Naive thymus-derived CD8-positive, alpha-beta T cell (primary cell): ENCODE data around the gene PLEKHA4. TPM values are rescaled to one million over a fixed set of nuclear protein-coding genes. Genes with fewer than 3 reads are reported as not detected.
"Not testable (repeated sequence)": the region's sequence is repeated elsewhere in the genome, so short reads cannot be mapped to it uniquely, and the experiment has no call there.

Experiments used
- ATAC-seq, 2 donors: fragments of 150-1000 bp; cut with Tn5 transposase in 1 of 2; sonication (Bioruptor Pico), chemical (Tn5 transposase) in 1 of 2; 1 replicate in 1 of 2; 2 replicates in 1 of 2; pipeline ENCODE4 v1.10.0; 2021; ENCODE audit warnings: mild to moderate bottlenecking in 2 of 2, moderate library complexity in 2 of 2
- POLR2A ChIA-PET: fragments of 350-600 bp; sonication (Branson Sonifier 250); formaldehyde crosslinking; loops from one replicate; lab custom pipeline; 2021; ENCODE audit warnings: antibody characterized with exemption; lab: Charles Lee
- DNase-seq, 10 donors: peaks; one replicate each; pipeline versions ENCODE4 v3.0.0 to v3.0.0-alpha.2; 2020 to 2022
- H3K27ac Mint-ChIP-seq, 10 donors: one replicate each; pipeline ENCODE4 v1.8.0; 2020 to 2022; ENCODE audit warnings: mild to moderate bottlenecking in 10 of 10, mixed read lengths in 10 of 10, moderate library complexity in 4 of 10, inconsistent platforms in 1 of 10
- H3K27me3 Mint-ChIP-seq, 5 donors: one replicate each; pipeline ENCODE4 v1.8.0; 2021 to 2022; ENCODE audit warnings: mixed read lengths in 5 of 5
- H3K36me3 Mint-ChIP-seq, 3 donors: one replicate each; pipeline ENCODE4 v1.8.0; 2020 to 2022; ENCODE audit warnings: mixed read lengths in 3 of 3, mild to moderate bottlenecking in 2 of 3, inconsistent platforms in 1 of 3
- H3K4me1 Mint-ChIP-seq, 4 donors: one replicate each; pipeline ENCODE4 v1.8.0; 2021 to 2022; ENCODE audit warnings: mixed read lengths in 4 of 4
- H3K4me3 Mint-ChIP-seq, 10 donors: one replicate each; pipeline ENCODE4 v1.8.0; 2020 to 2022; ENCODE audit warnings: mild to moderate bottlenecking in 10 of 10, mixed read lengths in 10 of 10, moderate library complexity in 6 of 10, inconsistent platforms in 1 of 10
- H3K9me3 Mint-ChIP-seq, 9 donors: one replicate each; pipeline ENCODE4 v1.8.0; 2020 to 2022; ENCODE audit warnings: mixed read lengths in 9 of 9, mild to moderate bottlenecking in 3 of 9, inconsistent platforms in 1 of 9, moderate library complexity in 1 of 9
- polyA plus RNA-seq, 3 donors: library from polyadenylated mRNA; unstranded; fragments of 300-500 nt; fragmentation: Illumina TruSeq; gene quantifications; one replicate each; pipeline ENCODE4 v1.2.3, GENCODE V29; 2021
- total RNA-seq, 8 experiments: library from RNA in 2 of 8; stranded (reverse) in 2 of 8; gene quantifications; one replicate each; pipeline ENCODE4 v1.2.3 and lab custom pipeline; 2021 to 2026

PLEKHA4 gene, protein sequence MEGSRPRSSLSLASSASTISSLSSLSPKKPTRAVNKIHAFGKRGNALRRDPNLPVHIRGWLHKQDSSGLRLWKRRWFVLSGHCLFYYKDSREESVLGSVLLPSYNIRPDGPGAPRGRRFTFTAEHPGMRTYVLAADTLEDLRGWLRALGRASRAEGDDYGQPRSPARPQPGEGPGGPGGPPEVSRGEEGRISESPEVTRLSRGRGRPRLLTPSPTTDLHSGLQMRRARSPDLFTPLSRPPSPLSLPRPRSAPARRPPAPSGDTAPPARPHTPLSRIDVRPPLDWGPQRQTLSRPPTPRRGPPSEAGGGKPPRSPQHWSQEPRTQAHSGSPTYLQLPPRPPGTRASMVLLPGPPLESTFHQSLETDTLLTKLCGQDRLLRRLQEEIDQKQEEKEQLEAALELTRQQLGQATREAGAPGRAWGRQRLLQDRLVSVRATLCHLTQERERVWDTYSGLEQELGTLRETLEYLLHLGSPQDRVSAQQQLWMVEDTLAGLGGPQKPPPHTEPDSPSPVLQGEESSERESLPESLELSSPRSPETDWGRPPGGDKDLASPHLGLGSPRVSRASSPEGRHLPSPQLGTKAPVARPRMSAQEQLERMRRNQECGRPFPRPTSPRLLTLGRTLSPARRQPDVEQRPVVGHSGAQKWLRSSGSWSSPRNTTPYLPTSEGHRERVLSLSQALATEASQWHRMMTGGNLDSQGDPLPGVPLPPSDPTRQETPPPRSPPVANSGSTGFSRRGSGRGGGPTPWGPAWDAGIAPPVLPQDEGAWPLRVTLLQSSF
- total RNA-seq = 1 to 10 TPM; 4.1 to 6.6 TPM
- polyA plus RNA-seq = 1 to 10 TPM; 7.4 to 8.5 (median 8.1) TPM
- total RNA-seq (lab: John Stamatoyannopoulos, UW) = 3.5 to 8.4 (median 5.5) reads per million in 6 experiments

DNA sequence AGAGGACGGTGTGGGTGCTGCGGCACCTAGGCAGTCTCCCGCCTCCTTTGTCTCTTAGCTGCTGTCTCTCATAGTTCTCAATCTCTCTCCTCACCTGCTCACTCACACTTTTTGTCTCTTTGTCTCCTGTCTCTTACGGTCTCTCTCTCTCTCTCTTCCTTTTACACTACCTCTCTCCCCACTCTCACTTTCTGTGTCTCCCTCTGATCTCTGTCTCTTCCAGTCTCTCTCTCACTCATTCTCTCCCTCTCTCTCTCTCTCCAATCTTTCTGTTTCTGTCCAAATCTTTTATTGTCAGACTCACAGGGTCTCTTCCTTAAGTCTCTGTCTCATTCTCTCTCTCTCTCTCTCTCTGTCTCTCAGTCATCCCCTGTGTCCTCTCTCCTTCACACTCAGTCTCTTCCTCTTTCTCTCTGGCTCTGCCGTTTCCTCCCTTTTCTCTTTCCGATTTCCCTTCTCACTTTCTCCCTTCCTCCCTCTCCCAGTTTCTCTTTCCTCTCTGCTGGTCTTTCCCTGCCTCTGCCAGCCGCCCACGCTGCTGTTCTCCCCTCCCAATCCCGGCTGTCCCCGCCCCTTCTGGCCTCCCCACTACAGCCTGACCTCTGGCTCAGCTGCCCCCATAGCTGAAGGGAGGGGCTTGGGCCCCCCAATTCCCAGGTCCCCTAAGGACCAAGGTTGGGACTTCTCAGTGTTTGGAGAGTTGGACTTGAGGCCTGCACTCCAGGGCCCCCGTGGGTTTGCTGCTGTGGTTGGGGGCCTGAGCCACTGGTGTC is at the start of gene PLEKHA4:
TSS of gene PLEKHA4 (minus strand) at position 504 of the 773 bp plus-strand sequence. CDS start 997 bp downstream, outside the sequence.
- peaks cover 0 to 6% (median 1%) of the 10 kb centered on the region in 3 donors for H3K36me3 Mint-ChIP-seq
- H3K4me1 Mint-ChIP-seq = peaks cover 10 to 14% (median 12%) of the 10 kb centered on the region in 4 donors
- no peak for DNase-seq
- no peak for ATAC-seq
- POLR2A ChIA-PET = no interaction called here
- H3K4me3 Mint-ChIP-seq = no peak within 1 kb of the TSS
- peaks cover 0 to 5% (median 0%) of the 10 kb centered on the region in 5 donors for H3K27me3 Mint-ChIP-seq
- peak within 1 kb of the TSS in 6 of 10 donors; percentile 6 to 59 (median 26) for H3K27ac Mint-ChIP-seq
- no peaks in the 10 kb centered on the region for H3K9me3 Mint-ChIP-seq

DNA sequence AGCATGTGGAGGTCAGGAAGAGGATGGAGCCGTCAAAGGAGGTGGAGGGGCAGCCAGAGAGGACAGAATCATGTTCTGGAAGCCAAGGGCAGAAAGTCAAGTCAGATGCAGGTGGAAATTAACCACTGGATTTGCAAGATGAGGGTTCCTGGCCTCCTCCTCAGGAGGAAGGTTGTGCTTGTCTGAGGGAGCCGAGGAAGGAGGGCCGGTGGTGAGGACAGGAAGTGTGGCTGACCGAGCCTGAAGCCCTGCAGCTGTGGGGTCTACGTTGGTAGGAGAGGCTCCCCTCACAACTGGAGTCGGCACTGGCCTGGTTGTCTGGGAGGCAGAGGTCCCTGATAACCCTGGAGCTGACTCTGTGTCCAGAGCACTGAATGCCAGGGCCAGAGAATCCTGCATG is 49.7 kb upstream of the PLEKHA4 start:
- Mint-ChIP-seq H3K4me1 (peaks cover 0 to 3% (median 2%) of the 10 kb centered on the region in 4 donors), H3K9me3 (no peaks in the 10 kb centered on the region), H3K27me3 (no peaks in the 10 kb centered on the region), H3K36me3 (peaks cover 4 to 59% (median 5%) of the 10 kb centered on the region in 3 donors), H3K27ac (peak overlapping the region in 5 of 10 donors; percentile 31 to 73 (median 53)), H3K4me3 (no peak overlapping the region)
- DNase-seq = no peak
- no peak for ATAC-seq
- POLR2A ChIA-PET = interaction anchor here (1.0 kb wide), 1 partner anchor 41 kb away, joined by 3 read pairs; no protein-coding TSS in a partner anchor

DNA sequence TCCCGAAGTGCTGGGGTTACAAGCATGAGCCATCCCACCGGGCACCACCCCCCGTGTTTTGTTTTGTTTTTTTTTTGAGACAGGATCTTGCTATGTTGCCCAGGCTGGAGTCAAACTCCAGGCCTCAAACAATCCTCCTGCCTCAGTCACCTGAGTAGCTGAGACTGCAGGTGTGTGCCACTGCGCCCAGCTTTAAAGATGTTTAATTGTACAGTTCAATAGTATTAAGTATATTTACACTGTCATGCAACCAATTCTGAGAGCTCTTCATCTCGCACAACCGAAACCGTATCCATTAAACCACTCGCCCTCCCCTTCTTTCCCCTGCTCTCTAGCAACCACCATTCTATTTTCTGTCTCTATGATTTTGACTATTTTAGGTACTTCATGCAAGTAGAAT is 47.3 kb upstream of the PLEKHA4 start:
- Mint-ChIP-seq H3K27ac (peak overlapping the region in 2 of 10 donors; percentile 3 to 9), H3K27me3 (no peaks in the 10 kb centered on the region), H3K36me3 (peaks cover 4 to 66% (median 17%) of the 10 kb centered on the region in 3 donors), H3K4me1 (peaks cover 0 to 3% (median 3%) of the 10 kb centered on the region in 4 donors), H3K4me3 (no peak overlapping the region), H3K9me3 (no peaks in the 10 kb centered on the region)
- no peak for DNase-seq
- POLR2A ChIA-PET = interaction anchor here (1.8 kb wide), 1 partner anchor 15 kb away, joined by 7 read pairs; no protein-coding TSS in a partner anchor
- ATAC-seq = no peak

DNA sequence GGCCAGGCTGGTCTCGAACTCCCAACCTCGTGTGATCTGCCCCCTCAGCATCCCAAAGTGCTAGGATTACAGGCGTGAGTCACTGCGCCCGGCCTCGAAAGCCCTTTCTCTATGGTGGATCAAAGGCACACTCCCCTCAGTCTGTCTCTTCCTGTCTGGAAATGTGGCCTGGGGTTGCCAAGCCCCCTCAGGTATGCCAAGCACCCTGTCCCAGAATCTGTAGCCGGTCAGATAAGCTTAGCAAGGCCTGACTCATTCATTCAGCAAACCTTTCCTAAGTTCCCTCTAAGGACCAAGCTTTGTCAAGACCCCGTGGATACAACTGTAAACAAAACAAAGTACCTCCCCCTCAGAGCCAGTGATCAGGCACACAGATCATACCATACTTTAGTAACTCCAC is 45.8 kb upstream of the PLEKHA4 start:
- ATAC-seq (no peak), DNase-seq (no peak)
- H3K36me3 Mint-ChIP-seq = peaks cover 4 to 75% (median 20%) of the 10 kb centered on the region in 3 donors
- H3K9me3 Mint-ChIP-seq = no peaks in the 10 kb centered on the region
- peaks cover 0 to 3% (median 3%) of the 10 kb centered on the region in 4 donors for H3K4me1 Mint-ChIP-seq
- no peak overlapping the region for H3K4me3 Mint-ChIP-seq
- POLR2A ChIA-PET = no interaction called here
- H3K27ac Mint-ChIP-seq = peak overlapping the region in 3 of 10 donors; percentile 12 to 72 (median 63)
- no peaks in the 10 kb centered on the region for H3K27me3 Mint-ChIP-seq

DNA sequence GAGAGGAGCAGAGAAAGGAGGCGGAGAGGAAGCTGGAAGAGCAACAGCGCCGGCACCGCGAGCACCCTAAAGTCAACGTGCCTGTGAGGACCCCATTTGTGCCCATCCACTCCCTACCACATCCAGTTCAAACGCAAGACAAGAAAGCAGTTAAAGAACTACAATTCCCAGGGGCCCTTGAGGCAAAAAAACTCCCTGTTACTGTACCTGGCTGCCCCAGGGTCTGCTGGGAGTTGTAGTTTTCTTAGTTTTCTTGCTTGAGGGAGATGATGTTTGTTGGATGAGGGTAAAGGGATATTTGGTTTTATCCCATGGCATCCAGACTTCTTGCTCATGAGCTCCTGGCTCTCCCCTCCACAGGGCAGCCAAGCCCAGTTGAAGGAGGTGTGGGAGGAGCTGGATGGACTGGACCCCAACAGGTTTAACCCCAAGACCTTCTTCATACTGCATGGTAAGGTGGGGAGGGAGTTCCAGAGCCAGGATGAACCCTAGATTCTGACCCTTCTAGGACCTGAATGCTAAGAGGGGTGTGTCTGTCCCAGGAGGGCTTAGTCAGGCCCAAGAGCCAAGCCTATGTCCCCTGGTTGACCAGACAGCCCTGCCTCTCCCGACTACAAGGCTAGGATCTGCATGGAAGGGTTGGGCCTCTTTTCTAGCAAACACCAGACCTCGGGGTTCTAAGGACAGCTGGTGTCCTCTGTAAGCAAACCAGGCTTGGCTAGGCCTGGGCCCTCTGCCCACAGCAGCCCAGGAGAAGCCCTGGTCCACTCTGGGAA is 44.9 kb upstream of the PLEKHA4 start:
- H3K27ac Mint-ChIP-seq = peak overlapping the region in 2 of 10 donors; percentile 31 to 52
- H3K4me1 Mint-ChIP-seq = peaks cover 0 to 3% (median 3%) of the 10 kb centered on the region in 4 donors
- H3K27me3 Mint-ChIP-seq = no peaks in the 10 kb centered on the region
- POLR2A ChIA-PET = interaction anchor here (0.7 kb wide), 1 partner anchor 20 kb away, joined by 5 read pairs; no protein-coding TSS in a partner anchor
- no peak overlapping the region for H3K4me3 Mint-ChIP-seq
- DNase-seq (peak in 5 of 10 donors; percentile 21 to 44 (median 31)), ATAC-seq (peak; percentile 50 to 69)
- H3K36me3 Mint-ChIP-seq = peaks cover 4 to 77% (median 20%) of the 10 kb centered on the region in 3 donors
- no peaks in the 10 kb centered on the region for H3K9me3 Mint-ChIP-seq

DNA sequence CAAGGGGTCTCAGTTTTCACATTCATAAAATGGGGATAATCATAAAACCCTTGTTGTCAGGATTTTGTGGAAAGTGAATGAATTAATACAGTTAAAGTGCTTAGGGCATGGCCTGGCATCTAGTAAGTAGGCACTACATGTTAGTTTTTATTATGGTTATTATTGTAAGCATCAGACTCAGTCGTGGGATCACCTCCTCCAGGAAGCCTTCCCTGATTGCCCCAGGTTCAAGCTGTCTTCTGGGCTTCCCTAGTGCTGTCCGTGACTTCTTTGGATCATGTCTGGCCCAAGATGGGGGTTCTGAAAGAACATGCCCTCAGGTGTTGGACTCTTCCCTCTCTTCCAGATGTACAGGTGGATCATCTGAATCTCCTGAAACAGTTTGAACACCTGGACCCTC is 42.4 kb upstream of the PLEKHA4 start:
- DNase-seq (no peak), ATAC-seq (no peak)
- peaks cover under 1 to 81% (median 28%) of the 10 kb centered on the region in 3 donors for H3K36me3 Mint-ChIP-seq
- peak overlapping the region in 1 of 10 donors; percentile 7 for H3K27ac Mint-ChIP-seq
- H3K4me3 Mint-ChIP-seq = no peak overlapping the region
- H3K9me3 Mint-ChIP-seq = no peaks in the 10 kb centered on the region
- POLR2A ChIA-PET = interaction anchor here (0.6 kb wide), 2 partner anchors 32 to 100 kb away, joined by 3 to 4 read pairs; no protein-coding TSS in a partner anchor
- H3K27me3 Mint-ChIP-seq = no peaks in the 10 kb centered on the region
- H3K4me1 Mint-ChIP-seq = peaks cover 0 to 6% (median under 1%) of the 10 kb centered on the region in 4 donors

DNA sequence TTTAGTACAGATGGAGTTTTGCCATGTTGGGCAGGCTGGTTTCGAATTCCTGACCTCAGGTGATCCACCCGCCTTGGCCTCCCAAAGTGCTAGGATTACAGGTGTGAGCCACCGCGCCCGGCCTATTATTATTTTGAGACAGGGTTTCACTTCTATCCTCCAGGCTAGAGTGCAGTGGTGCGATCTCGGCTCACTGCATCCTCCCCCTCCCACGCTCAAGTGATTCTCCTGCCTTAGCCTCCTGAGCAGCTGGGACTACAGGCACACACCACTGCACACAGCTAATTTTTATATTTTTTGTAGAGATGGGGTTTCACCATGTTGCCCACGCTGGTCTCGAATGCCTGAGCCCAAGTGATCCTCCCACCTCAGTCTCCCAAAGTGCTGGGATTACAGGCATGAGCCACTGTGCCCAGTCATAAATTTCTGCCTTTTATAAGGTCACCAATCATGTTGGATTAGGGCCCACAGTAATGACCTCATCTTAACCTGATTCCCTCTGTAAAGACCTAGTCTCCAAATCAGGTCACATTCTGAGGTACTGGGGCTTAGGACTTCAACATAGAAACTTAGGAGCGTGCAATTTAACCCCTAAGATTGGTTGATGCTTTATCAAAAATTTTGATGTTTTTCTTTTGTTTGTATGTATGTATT is 41.1 kb upstream of the PLEKHA4 start:
- POLR2A ChIA-PET, DNase-seq, H3K27ac Mint-ChIP-seq, H3K27me3 Mint-ChIP-seq, ATAC-seq, H3K4me3 Mint-ChIP-seq, H3K4me1 Mint-ChIP-seq, H3K9me3 Mint-ChIP-seq: not testable (repeated sequence)
- peaks cover 0 to 85% (median 34%) of the 10 kb centered on the region in 3 donors for H3K36me3 Mint-ChIP-seq

DNA sequence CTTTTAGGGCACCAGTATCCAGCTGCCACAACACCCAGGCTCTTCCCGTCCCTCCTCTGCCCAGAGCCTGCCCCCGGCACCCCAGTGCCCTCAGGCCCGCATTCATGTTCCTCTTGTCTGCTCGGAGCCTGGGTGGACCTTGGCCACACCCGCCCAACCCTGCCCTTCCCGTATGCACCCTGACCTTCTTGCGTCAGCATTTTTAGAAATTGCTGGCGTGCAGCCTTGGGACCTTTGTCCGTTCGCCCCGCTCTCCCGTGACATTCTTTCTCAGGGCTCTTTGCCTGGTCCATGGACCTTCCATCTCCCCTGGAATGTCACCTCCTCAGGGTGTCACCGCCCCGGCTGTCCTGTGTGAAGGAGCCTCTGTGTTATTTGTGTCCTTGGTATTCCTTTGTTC is 39.3 kb upstream of the PLEKHA4 start:
- ATAC-seq = no peak
- Mint-ChIP-seq H3K36me3 (peaks cover 0 to 77% (median 27%) of the 10 kb centered on the region in 3 donors), H3K4me1 (peaks cover 0 to 9% (median 1%) of the 10 kb centered on the region in 4 donors)

DNA sequence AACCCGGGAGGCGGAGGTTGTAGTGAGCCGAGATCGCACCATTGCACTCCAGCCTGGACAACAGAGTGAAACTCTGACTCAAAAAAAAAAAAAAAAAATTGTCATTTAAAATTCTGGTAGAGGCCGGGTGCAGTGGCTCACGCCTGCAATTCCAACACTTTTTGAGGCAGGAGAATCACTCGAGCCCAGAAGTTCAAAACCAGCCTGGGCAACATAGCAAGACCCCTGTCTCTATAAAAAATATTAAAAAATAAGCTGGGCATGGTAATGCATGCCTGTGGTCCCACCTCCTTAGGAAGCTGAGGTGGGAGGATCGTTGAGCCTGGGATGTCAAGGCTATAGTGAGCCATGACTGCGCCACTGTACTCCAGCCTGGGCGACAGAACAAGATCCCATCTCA is 37.9 kb upstream of the PLEKHA4 start:
- H3K4me3 Mint-ChIP-seq = no peak overlapping the region
- DNase-seq (no peak), ATAC-seq (no peak)
- no peaks in the 10 kb centered on the region for H3K27me3 Mint-ChIP-seq
- peaks cover 3 to 22% (median 14%) of the 10 kb centered on the region in 4 donors for H3K4me1 Mint-ChIP-seq
- no peaks in the 10 kb centered on the region for H3K9me3 Mint-ChIP-seq
- H3K36me3 Mint-ChIP-seq = peaks cover 0 to 70% (median 21%) of the 10 kb centered on the region in 3 donors
- POLR2A ChIA-PET = interaction anchor here (0.7 kb wide), 1 partner anchor 64 kb away, joined by 4 read pairs; no protein-coding TSS in a partner anchor
- no peak overlapping the region for H3K27ac Mint-ChIP-seq

More for the DNA sequence above, 39.3 kb upstream of the PLEKHA4 start:
- Mint-ChIP-seq H3K27ac (no peak overlapping the region), H3K9me3 (no peaks in the 10 kb centered on the region), H3K4me3 (peak overlapping the region in 1 of 10 donors; percentile 26), H3K27me3 (no peaks in the 10 kb centered on the region)
- POLR2A ChIA-PET = interaction anchor here (0.7 kb wide), 1 partner anchor 54 kb away, joined by 3 read pairs; no protein-coding TSS in a partner anchor
- no peak for DNase-seq

DNA sequence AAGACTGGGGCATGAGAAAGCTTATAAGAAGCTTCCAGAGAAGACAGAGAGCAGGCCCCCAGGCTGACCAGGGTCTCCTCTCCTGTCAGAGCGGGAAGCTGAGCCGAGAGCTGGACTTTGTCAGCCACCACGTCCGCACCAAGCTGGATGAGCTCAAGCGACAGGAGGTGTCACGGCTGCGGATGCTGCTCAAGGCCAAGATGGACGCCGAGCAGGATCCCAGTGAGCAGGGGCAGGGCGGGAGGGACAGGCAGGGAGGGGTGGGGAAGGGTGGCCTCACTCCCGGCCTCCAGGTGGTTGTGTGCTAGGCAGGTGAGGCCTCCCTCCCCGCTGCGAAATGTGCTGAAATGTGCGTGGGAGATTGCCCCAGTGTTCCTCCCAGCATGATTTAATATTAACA is 37.2 kb upstream of the PLEKHA4 start:
- ATAC-seq = no peak
- DNase-seq = no peak
- H3K4me3 Mint-ChIP-seq = no peak overlapping the region
- POLR2A ChIA-PET = no interaction called here
- peaks cover 0 to 64% (median 16%) of the 10 kb centered on the region in 3 donors for H3K36me3 Mint-ChIP-seq
- peaks cover 8 to 28% (median 21%) of the 10 kb centered on the region in 4 donors for H3K4me1 Mint-ChIP-seq
- H3K27ac Mint-ChIP-seq = peak overlapping the region in 2 of 10 donors; percentile 56 to 67
- no peaks in the 10 kb centered on the region for H3K27me3 Mint-ChIP-seq
- no peaks in the 10 kb centered on the region for H3K9me3 Mint-ChIP-seq
